H9 (cell line): ENCODE data around the gene PRKAR2A. TPM values are rescaled to one million over a fixed set of nuclear protein-coding genes. Genes with fewer than 3 reads are reported as not detected.

Source experiments
- DNase-seq: peaks from one replicate; pipeline ENCODE4 v3.0.0-alpha.2; 2017
- H2AFZ ChIP-seq: one replicate; pipeline ENCODE4 v1.6.1; 2013; ENCODE audit warnings: mild to moderate bottlenecking, low read length, control low read depth, moderate library complexity
- H2AK5ac ChIP-seq: 2 replicates; pipeline ENCODE4 v1.6.1; 2013; ENCODE audit warnings: low read length, control low read depth, mixed read lengths; ENCODE audit not compliant: insufficient read length
- H2BK120ac ChIP-seq: one replicate; pipeline ENCODE4 v1.6.1; 2013; ENCODE audit warnings: low read depth, mild to moderate bottlenecking, low read length, control low read depth, inconsistent platforms; ENCODE audit not compliant: poor library complexity, severe bottlenecking
- H2BK12ac ChIP-seq: 2 replicates; pipeline ENCODE4 v1.6.1; 2013; ENCODE audit warnings: low read length, control low read depth, mixed read lengths, low read depth; ENCODE audit not compliant: insufficient read length
- H2BK15ac ChIP-seq: 2 replicates; pipeline ENCODE4 v1.6.1; 2013; ENCODE audit warnings: low read depth, low read length, control low read depth
- H2BK20ac ChIP-seq: one replicate; pipeline ENCODE4 v1.6.1; 2013; ENCODE audit warnings: low read depth, mild to moderate bottlenecking, low read length, control low read depth, inconsistent platforms; ENCODE audit not compliant: poor library complexity, severe bottlenecking
- H2BK5ac ChIP-seq: 2 replicates; pipeline ENCODE4 v1.6.1; 2013; ENCODE audit warnings: low read length, control low read depth, mixed read lengths; ENCODE audit not compliant: insufficient read length
- H3K14ac ChIP-seq: 2 replicates; pipeline ENCODE4 v1.6.1; 2013; ENCODE audit warnings: low read length, control low read depth; ENCODE audit not compliant: insufficient read depth
- H3K18ac ChIP-seq: 2 replicates; pipeline ENCODE4 v1.6.1; 2013; ENCODE audit warnings: low read depth, mild to moderate bottlenecking, mixed read lengths, low read length, control low read depth; ENCODE audit not compliant: insufficient read length
- H3K23ac ChIP-seq: 2 replicates; pipeline ENCODE4 v1.6.1; 2013; ENCODE audit warnings: low read length, control low read depth, mixed read lengths, low read depth; ENCODE audit not compliant: insufficient read length
- H3K23me2 ChIP-seq: 2 replicates; pipeline ENCODE4 v1.6.1; 2013; ENCODE audit warnings: low read depth, mild to moderate bottlenecking, mixed read lengths, low read length, control low read depth; ENCODE audit not compliant: insufficient read length, poor library complexity, severe bottlenecking
- H3K27ac ChIP-seq: 2 replicates; pipeline ENCODE4 v1.5.1; 2013; ENCODE audit warnings: low read length, control low read depth, mixed read lengths, low read depth; ENCODE audit not compliant: insufficient read length
- H3K27me3 ChIP-seq: 2 replicates; pipeline ENCODE4 v1.6.1; 2013; ENCODE audit warnings: low read length, control low read depth, inconsistent platforms; ENCODE audit not compliant: insufficient read depth
- H3K4ac ChIP-seq: 2 replicates; pipeline ENCODE4 v1.6.1; 2013; ENCODE audit warnings: low read depth, mild to moderate bottlenecking, control low read depth, inconsistent platforms, low read length, moderate library complexity
- H3K4me1 ChIP-seq: 2 replicates; pipeline ENCODE4 v1.6.1; 2013; ENCODE audit warnings: low read length, control low read depth, inconsistent platforms; ENCODE audit not compliant: insufficient read depth
- H3K4me2 ChIP-seq: 2 replicates; pipeline ENCODE4 v1.6.1; 2013; ENCODE audit warnings: low read length, control low read depth, mixed read lengths; ENCODE audit not compliant: insufficient read length, insufficient read depth
- H3K56ac ChIP-seq: 2 replicates; pipeline ENCODE4 v1.6.1; 2013; ENCODE audit warnings: low read depth, mild to moderate bottlenecking, mixed read lengths, low read length, control low read depth; ENCODE audit not compliant: insufficient read length
- H3K79me1 ChIP-seq: 2 replicates; pipeline ENCODE4 v1.6.1; 2013; ENCODE audit warnings: low read depth, mild to moderate bottlenecking, moderate library complexity, low read length, control low read depth, inconsistent platforms; ENCODE audit not compliant: insufficient read depth, poor library complexity, severe bottlenecking
- H3K79me2 ChIP-seq: 2 replicates; pipeline ENCODE4 v1.6.1; 2013; ENCODE audit warnings: low read length, control low read depth, inconsistent platforms; ENCODE audit not compliant: insufficient read depth
- H3K9ac ChIP-seq: 2 replicates; pipeline ENCODE4 v1.6.1; 2013; ENCODE audit warnings: low read length, control low read depth, mixed read lengths; ENCODE audit not compliant: insufficient read length; ENCODE audit errors: extremely low read depth
- H3K9me3 ChIP-seq: one replicate; pipeline ENCODE4 v1.6.1; 2013; ENCODE audit warnings: low read depth, low read length, inconsistent platforms; ENCODE audit not compliant: control insufficient read depth
- H3T11ph ChIP-seq: one replicate; pipeline ENCODE4 v1.6.1; 2013; ENCODE audit warnings: mild to moderate bottlenecking, low read length, control low read depth, inconsistent platforms
- H4K20me1 ChIP-seq: one replicate; pipeline ENCODE4 v1.6.1; 2013; ENCODE audit not compliant: control insufficient read depth, insufficient read length, insufficient read depth
- H4K5ac ChIP-seq: 2 replicates; pipeline ENCODE4 v1.6.1; 2013; ENCODE audit warnings: low read depth, mild to moderate bottlenecking, mixed read lengths, low read length, control low read depth; ENCODE audit not compliant: insufficient read length
- H4K8ac ChIP-seq: replicated peaks from 2 replicates; pipeline ENCODE4 v1.6.1; 2013; ENCODE audit warnings: low read length, control low read depth, mixed read lengths, low read depth; ENCODE audit not compliant: insufficient read length
- H4K91ac ChIP-seq: 2 replicates; pipeline ENCODE4 v1.6.1; 2013; ENCODE audit warnings: low read depth, mild to moderate bottlenecking, moderate library complexity, mixed read lengths, low read length, control low read depth; ENCODE audit not compliant: insufficient read length
- H3K27ac Mint-ChIP-seq, 3 experiments: 2 replicates in 2 of 3; 3 replicates in 1 of 3; pipeline ENCODE4 v1.8.0; 2020 to 2021; ENCODE audit warnings: mixed read lengths in 3 of 3, mild to moderate bottlenecking in 1 of 3, moderate library complexity in 1 of 3
- H3K27me3 Mint-ChIP-seq: 2 replicates; pipeline ENCODE4 v1.8.0; 2021; ENCODE audit warnings: low read depth, mild to moderate bottlenecking, moderate library complexity, mixed read lengths
- H3K36me3 Mint-ChIP-seq, 3 experiments: 2 replicates in 2 of 3; 3 replicates in 1 of 3; pipeline ENCODE4 v1.8.0; 2020 to 2021; ENCODE audit warnings: low read depth in 3 of 3, mixed read lengths in 3 of 3; ENCODE audit not compliant: insufficient read depth in 1 of 3
- H3K4me1 Mint-ChIP-seq, 2 experiments: 2 replicates each; pipeline ENCODE4 v1.8.0; 2020; ENCODE audit warnings: mixed read lengths in 2 of 2
- H3K4me3 Mint-ChIP-seq, 2 experiments: 2 replicates in 1 of 2; 3 replicates in 1 of 2; pipeline ENCODE4 v1.8.0; 2020 to 2021; ENCODE audit warnings: mild to moderate bottlenecking in 2 of 2, mixed read lengths in 2 of 2, moderate library complexity in 1 of 2
- H3K9me3 Mint-ChIP-seq, 2 experiments: 2 replicates in 1 of 2; 3 replicates in 1 of 2; pipeline ENCODE4 v1.8.0; 2020; ENCODE audit warnings: mild to moderate bottlenecking in 2 of 2, mixed read lengths in 2 of 2, moderate library complexity in 1 of 2
- WGBS: extraction: QIAGEN DNeasy Blood & Tissue Kit; methylation state at CpG from one replicate; pipeline ENCODE4 v1.1.7; 2013; ENCODE audit warnings: missing lambda C conversion rate, low lambda C conversion rate, mixed read lengths; ENCODE audit not compliant: insufficient read length; ENCODE audit errors: extremely low coverage; 5-methylcytosine and 5-hydroxymethylcytosine counted together
- total RNA-seq: library from RNA; stranded (reverse); gene quantifications from 2 replicates; pipeline ENCODE4 v1.2.1, GENCODE V29; 2021
- TF ChIP-seq, protein P1 (sequence below): fragments of 200-600 bp; sonication (generic); conservative IDR thresholded peaks from 3 replicates; pipeline ENCODE4 v1.8.0; 2021; ENCODE audit warnings: antibody characterized with exemption, mild to moderate bottlenecking

The PRKAR2A gene
- total RNA-seq, 1 experiment from 2014 or later, result 39.1 TPM

DNA sequence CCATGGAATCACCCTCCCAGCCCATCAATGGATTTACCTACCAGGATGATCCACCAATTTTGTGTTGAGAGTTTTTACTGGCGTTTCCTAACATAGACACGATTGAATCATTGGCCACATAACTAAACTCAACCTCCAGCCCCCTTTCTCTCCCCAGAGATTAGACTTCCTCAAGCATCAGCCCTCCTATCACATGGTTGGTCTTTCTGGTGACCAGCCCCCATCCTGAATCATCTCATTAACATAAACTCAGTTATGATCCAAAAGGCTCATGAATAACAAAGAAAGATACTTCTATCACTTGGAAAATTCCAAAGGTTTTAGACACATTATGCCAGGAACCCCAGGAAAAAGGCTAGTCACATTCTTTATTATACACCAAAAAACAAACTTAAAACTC lies 21.2 kb downstream of the PRKAR2A start:
- no peak overlapping the region for H3K4me2 ChIP-seq

More for the DNA sequence above, 21.2 kb downstream of the PRKAR2A start:
- no peak overlapping the region for H3K14ac ChIP-seq
- DNase-seq, result no peak
- H3K9me3 ChIP-seq, result no peaks in the 10 kb centered on the region
- no peak overlapping the region for H2AFZ ChIP-seq
- H3K4me1 ChIP-seq, result no peaks in the 10 kb centered on the region
- no peak overlapping the region for H3K4ac ChIP-seq
- H3K79me2 ChIP-seq, result no peaks in the 10 kb centered on the region
- H2BK12ac ChIP-seq, result no peak overlapping the region
- no peaks in the 10 kb centered on the region for H3K23me2 ChIP-seq
- no peak overlapping the region for H2BK15ac ChIP-seq
- no CpG with 5 or more reads among the region's 2 CpGs for WGBS
- no peaks in the 10 kb centered on the region for H3K27me3 Mint-ChIP-seq
- no peak overlapping the region for H3K9ac ChIP-seq
- no peak overlapping the region; a peak in 1 of 7 replicates for H3K27ac Mint-ChIP-seq
- no peak overlapping the region for H2BK20ac ChIP-seq
- TF ChIP-seq, protein P1, sequence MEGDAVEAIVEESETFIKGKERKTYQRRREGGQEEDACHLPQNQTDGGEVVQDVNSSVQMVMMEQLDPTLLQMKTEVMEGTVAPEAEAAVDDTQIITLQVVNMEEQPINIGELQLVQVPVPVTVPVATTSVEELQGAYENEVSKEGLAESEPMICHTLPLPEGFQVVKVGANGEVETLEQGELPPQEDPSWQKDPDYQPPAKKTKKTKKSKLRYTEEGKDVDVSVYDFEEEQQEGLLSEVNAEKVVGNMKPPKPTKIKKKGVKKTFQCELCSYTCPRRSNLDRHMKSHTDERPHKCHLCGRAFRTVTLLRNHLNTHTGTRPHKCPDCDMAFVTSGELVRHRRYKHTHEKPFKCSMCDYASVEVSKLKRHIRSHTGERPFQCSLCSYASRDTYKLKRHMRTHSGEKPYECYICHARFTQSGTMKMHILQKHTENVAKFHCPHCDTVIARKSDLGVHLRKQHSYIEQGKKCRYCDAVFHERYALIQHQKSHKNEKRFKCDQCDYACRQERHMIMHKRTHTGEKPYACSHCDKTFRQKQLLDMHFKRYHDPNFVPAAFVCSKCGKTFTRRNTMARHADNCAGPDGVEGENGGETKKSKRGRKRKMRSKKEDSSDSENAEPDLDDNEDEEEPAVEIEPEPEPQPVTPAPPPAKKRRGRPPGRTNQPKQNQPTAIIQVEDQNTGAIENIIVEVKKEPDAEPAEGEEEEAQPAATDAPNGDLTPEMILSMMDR, result no peak
- H3K36me3 Mint-ChIP-seq, result no peaks in the 10 kb centered on the region
- H3K18ac ChIP-seq, result no peak overlapping the region
- H2AK5ac ChIP-seq, result no peak overlapping the region
- no peak overlapping the region for H2BK120ac ChIP-seq
- H3T11ph ChIP-seq, result no peak overlapping the region
- no peak overlapping the region for H4K91ac ChIP-seq
- no peak overlapping the region for H2BK5ac ChIP-seq
- no peak overlapping the region for H3K4me3 Mint-ChIP-seq
- no peaks in the 10 kb centered on the region for H3K9me3 Mint-ChIP-seq
- H4K5ac ChIP-seq, result no peak overlapping the region
- no peaks in the 10 kb centered on the region for H3K27me3 ChIP-seq
- H4K20me1 ChIP-seq, result no peaks in the 10 kb centered on the region
- H3K27ac ChIP-seq, result no peak overlapping the region
- H3K4me1 Mint-ChIP-seq, result peaks cover 0 to 3% of the 10 kb centered on the region in 2 experiments; a peak in 2 of 4 replicates
- H3K23ac ChIP-seq, result no peak overlapping the region
- H4K8ac ChIP-seq, result no peak overlapping the region
- no peaks in the 10 kb centered on the region for H3K79me1 ChIP-seq
- no peak overlapping the region for H3K56ac ChIP-seq
